GM19351 (cell line): ENCODE data around the gene SMIM13.

Experiments
- ATAC-seq: cut with Tn5 transposase; IDR thresholded peaks from one replicate; pipeline ENCODE4 v1.9.1; 2021; ENCODE audit warnings: mild to moderate bottlenecking, moderate library complexity; ENCODE audit not compliant: unreplicated experiment

Gene SMIM13

GRCh38 chr6:11185204-11185842 lies 91.7 kb downstream of the SMIM13 start:
- no peak for ATAC-seq

GRCh38 chr6:11187301-11187700 lies 93.7 kb downstream of the SMIM13 start:
- no peak for ATAC-seq
